NCI-H1105 treated with DMSO at 0.1 percent for 48 hours (cell line): ENCODE results near the gene LRRC37A3.
"Not testable (repeated sequence)": the region's sequence is repeated elsewhere in the genome, so short reads cannot be mapped to it uniquely, and the experiment has no call there.

ENCODE experiments used
- DNase-seq: peaks from one replicate; lab custom pipeline; 2025; lab: John Stamatoyannopoulos, UW

Gene LRRC37A3

DNA sequence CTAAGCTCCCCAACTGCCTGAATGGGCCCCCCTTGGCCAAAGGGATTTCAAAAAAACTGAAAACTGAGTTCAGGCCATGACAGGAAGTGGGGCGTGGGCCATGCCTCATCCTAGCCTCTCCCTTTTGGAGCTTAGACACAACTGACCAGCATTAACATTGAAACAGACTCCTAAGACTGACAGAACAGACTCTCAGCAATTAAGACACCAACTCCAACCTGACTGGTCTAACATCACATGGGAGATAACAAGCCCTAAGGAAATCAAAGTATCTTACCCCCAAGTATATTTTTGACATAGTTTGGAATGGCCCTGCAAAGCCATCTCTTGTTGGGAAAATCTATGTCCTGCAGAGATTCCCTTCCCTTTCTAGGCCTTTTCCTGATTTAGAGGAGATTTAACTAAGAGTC, 88.6 kb downstream of the LRRC37A3 start:
- DNase-seq = not testable (repeated sequence)

GRCh38 chr17:64829824-64830630, 89.3 kb downstream of the LRRC37A3 start:
- DNase-seq = not testable (repeated sequence)

DNA sequence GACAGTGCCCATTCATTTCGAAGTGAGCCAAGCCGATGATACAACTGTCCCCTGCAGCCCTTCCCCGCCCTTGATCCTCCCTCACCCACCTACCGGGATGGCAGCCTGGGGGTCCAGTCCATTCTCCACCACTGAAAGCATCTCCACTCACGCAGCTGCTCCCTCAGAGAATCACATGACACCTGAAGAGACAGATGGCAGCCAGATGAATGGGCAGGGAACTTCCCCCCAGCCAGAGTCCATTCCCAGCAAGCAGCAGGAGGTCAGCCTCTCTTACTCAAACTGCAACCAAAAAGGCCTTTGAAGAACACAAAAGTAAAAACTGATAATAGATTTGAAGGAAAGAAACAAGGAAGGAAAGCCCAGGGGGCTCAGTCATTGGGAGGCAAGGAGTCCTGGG, 90.2 kb downstream of the LRRC37A3 start:
- not testable (repeated sequence) for DNase-seq

DNA sequence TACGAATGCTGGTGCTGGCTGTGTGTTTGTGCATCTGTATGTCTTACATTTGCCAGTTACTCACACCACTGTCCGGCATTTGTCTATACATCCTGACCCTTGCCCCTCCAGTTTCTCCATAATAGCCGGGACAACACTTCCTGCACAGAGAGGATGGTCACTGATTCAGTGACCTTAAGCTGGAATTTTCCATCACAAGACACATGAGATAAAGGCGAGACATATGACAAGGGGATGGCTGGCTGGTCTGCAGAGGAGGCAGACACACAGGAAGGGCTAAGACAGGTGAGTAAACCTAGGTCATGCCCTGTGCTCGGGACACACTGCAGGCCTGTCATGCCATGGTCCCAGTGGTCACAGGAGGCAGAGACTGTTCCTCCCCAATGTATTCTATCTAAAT, 100.4 kb downstream of the LRRC37A3 start:
- not testable (repeated sequence) for DNase-seq

GRCh38 chr17:64815833-64816198, 103.5 kb downstream of the LRRC37A3 start:
- DNase-seq = not testable (repeated sequence)

- not testable (repeated sequence) for DNase-seq
Observed at GRCh38 chr17:64814993-64815832, 104.1 kb downstream of the LRRC37A3 start.

DNA sequence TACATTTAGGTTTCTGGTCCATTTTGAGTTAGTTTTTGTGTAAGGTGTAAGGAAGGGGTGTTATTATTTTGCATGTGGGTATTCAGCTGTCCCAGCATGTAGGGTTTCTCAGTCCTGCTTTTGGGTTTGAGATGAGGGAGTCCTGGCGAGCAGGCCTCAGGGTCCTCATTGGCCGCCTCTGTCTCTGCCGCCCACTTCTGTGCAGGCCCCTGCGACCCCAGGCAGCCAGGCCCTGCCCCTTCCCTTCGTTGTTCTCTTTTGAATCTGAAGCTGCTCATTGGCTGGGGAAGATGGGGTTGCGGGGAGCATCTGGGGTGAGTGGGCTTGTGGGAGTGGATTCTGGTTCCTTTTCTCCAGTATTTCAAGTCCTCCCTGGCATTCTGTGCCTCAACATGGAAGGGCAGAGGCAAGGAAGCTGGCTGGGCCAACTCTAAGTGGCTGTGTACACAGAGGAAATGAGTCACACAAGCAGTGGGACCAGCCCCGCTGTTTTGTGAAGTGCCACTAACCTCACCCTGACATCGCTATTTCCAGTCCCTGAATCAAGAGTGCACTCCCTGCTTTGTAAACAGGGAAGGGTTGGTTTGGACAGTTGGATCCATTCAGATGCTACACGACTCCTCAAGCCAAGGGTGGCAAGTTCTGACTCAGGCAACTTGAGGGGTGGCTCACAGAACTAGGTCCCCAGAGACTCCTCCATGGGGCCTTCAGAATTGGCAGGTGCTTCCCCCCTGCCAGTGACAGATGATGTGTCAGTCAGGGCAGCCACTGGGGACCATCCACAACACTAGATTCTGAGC, 110.9 kb downstream of the LRRC37A3 start:
- not testable (repeated sequence) for DNase-seq
